GM12878 (cell line): ENCODE data around the gene INTS6. TPM values are rescaled to one million over a fixed set of nuclear protein-coding genes. Genes with fewer than 3 reads are reported as not detected.

ENCODE experiments used
- ATAC-seq: fragments of 200-7000 bp; cut with Tn5 transposase; 3 replicates; pipeline ENCODE4 v1.9.1; 2020; ENCODE audit warnings: mild to moderate bottlenecking, moderate library complexity
- BruUV-seq: library from RNA; stranded (reverse); fragments of 400-500 nt; replicated peaks from 2 replicates; lab custom pipeline; 2021; lab: Mats Ljungman, UMichigan
- CTCF ChIA-PET: fragments of 300-600 bp; sonication (Branson Sonifier 250); formaldehyde crosslinking; extraction: SDS; loops from one replicate; lab custom pipeline; 2021; ENCODE audit warnings: inconsistent platforms; lab: Yijun Ruan, JAX
- POLR2A ChIA-PET: fragments of 350-600 bp; formaldehyde crosslinking; extraction: SDS; loops from one replicate; lab custom pipeline; 2021; ENCODE audit warnings: inconsistent platforms; lab: Charles Lee
- RAD21 ChIA-PET: fragments of 300-600 bp; sonication (Branson Sonifier 250); formaldehyde crosslinking; loops from one replicate; lab custom pipeline; 2023; ENCODE audit warnings: antibody characterized with exemption; ENCODE audit not compliant: unreplicated experiment; lab: Charles Lee
- SMC1A ChIA-PET: fragments of 300-600 bp; sonication (Branson Sonifier 250); formaldehyde crosslinking; loops from one replicate; lab custom pipeline; 2023; ENCODE audit not compliant: unreplicated experiment, uncharacterized antibody; lab: Charles Lee
- DNase-seq: peaks from one replicate; pipeline ENCODE4 v3.0.0-alpha.2; 2011; ENCODE audit warnings: low read depth, low spot score
- FAIRE-seq: peaks from 3 replicates; lab custom pipeline; 2011; peaks lifted over from hg19 to GRCh38; lab: Jason Lieb, UNC
- H2AFZ ChIP-seq: 2 replicates; pipeline ENCODE4 v1.6.0; 2011; ENCODE audit warnings: low read depth, low read length, control low read depth; ENCODE audit not compliant: control insufficient read depth
- H3K27ac ChIP-seq: 2 replicates; pipeline ENCODE4 v1.5.1; 2011; ENCODE audit warnings: control low read depth; ENCODE audit not compliant: control insufficient read depth, insufficient read depth
- H3K27me3 ChIP-seq, 2 experiments: replicated peaks in 1 of 2; 2 replicates each; pipeline versions ENCODE4 v1.6.0 to v1.6.1; 2011; ENCODE audit warnings: low read length in 1 of 2; ENCODE audit not compliant: control insufficient read depth in 2 of 2, insufficient read depth in 2 of 2
- H3K36me3 ChIP-seq, 2 experiments: 2 replicates each; pipeline ENCODE4 v1.5.1; 2011; ENCODE audit warnings: low read length in 1 of 2; ENCODE audit not compliant: control insufficient read depth in 2 of 2, insufficient read depth in 2 of 2
- H3K4me1 ChIP-seq: 2 replicates; pipeline ENCODE4 v1.6.1; 2011; ENCODE audit warnings: mild to moderate bottlenecking, low read length, moderate library complexity, mixed read lengths; ENCODE audit not compliant: control insufficient read depth, insufficient read depth
- H3K4me2 ChIP-seq: 2 replicates; pipeline ENCODE4 v1.6.0; 2011; ENCODE audit warnings: control low read depth; ENCODE audit not compliant: control insufficient read depth, insufficient read depth
- H3K4me3 ChIP-seq: fragments of 200-600 bp; sonication (generic); 2 replicates; pipeline ENCODE4 v1.5.1; 2016
- H3K79me2 ChIP-seq: 2 replicates; pipeline ENCODE4 v1.6.0; 2011; ENCODE audit warnings: low read length; ENCODE audit not compliant: control insufficient read depth, insufficient read depth
- H3K9ac ChIP-seq: 2 replicates; pipeline ENCODE4 v1.8.0; 2011; ENCODE audit warnings: low read length, control low read depth, mixed read lengths; ENCODE audit not compliant: control insufficient read depth, insufficient read depth
- H3K9me3 ChIP-seq: replicated peaks from 3 replicates; pipeline ENCODE4 v1.5.1; 2011; ENCODE audit warnings: mild to moderate bottlenecking, low read length; ENCODE audit not compliant: control insufficient read depth, insufficient read depth
- H4K20me1 ChIP-seq: 2 replicates; pipeline ENCODE4 v1.6.0; 2011; ENCODE audit not compliant: control insufficient read depth, insufficient read depth
- CEBPB ChIP-seq, 2 experiments: fragments of 150-350 bp in 1 of 2; IDR thresholded peaks; 2 replicates each; pipeline ENCODE4 v1.6.1; 2012 to 2014; ENCODE audit warnings: low read depth in 2 of 2, low read length in 2 of 2, borderline replicate concordance in 1 of 2, inconsistent platforms in 1 of 2
- E4F1 ChIP-seq: fragments of 450-650 bp; IDR thresholded peaks from 2 replicates; pipeline ENCODE4 v1.6.1; 2018; ENCODE audit warnings: borderline replicate concordance, mild to moderate bottlenecking; ENCODE audit not compliant: partially characterized antibody
- ETV6 ChIP-seq, 2 experiments: fragments of 450-650 bp in 1 of 2; IDR thresholded peaks in 1 of 2; conservative IDR thresholded peaks in 1 of 2; 2 replicates each; pipeline ENCODE4 v1.6.1; 2014; ENCODE audit warnings: antibody characterized with exemption in 1 of 2, borderline replicate concordance in 1 of 2, low read depth in 1 of 2, mild to moderate bottlenecking in 1 of 2, moderate library complexity in 1 of 2
- FOXM1 ChIP-seq: IDR thresholded peaks from 2 replicates; pipeline ENCODE4 v1.6.1; 2012; ENCODE audit warnings: low read depth, mild to moderate bottlenecking, inconsistent platforms, low read length, moderate library complexity
- IKZF1 ChIP-seq: fragments of 450-650 bp; conservative IDR thresholded peaks from 2 replicates; pipeline ENCODE4 v1.6.1; 2017; ENCODE audit warnings: antibody characterized with exemption, mild to moderate bottlenecking
- IRF4 ChIP-seq: IDR thresholded peaks from 2 replicates; pipeline ENCODE4 v1.6.1; 2011; ENCODE audit warnings: low read depth, low read length
- MYB ChIP-seq: fragments of 150-350 bp; IDR thresholded peaks from 2 replicates; pipeline ENCODE4 v1.6.1; 2014; ENCODE audit warnings: mild to moderate bottlenecking, low read depth, low read length, borderline replicate concordance
- NFIC ChIP-seq: IDR thresholded peaks from 2 replicates; pipeline ENCODE4 v1.6.1; 2012; ENCODE audit warnings: low read depth, mild to moderate bottlenecking, inconsistent platforms, low read length, moderate library complexity
- NFYA ChIP-seq: IDR thresholded peaks from 2 replicates; pipeline ENCODE4 v1.6.1; 2011; ENCODE audit warnings: low read depth, mild to moderate bottlenecking, low read length, improper control_type of control experiment, borderline replicate concordance
- PAX5 ChIP-seq: IDR thresholded peaks from 2 replicates; pipeline ENCODE4 v1.6.1; 2011; ENCODE audit warnings: low read depth, low read length, borderline replicate concordance
- POU2F2 ChIP-seq: IDR thresholded peaks from 3 replicates; pipeline ENCODE4 v1.6.1; 2011; ENCODE audit warnings: low read depth, mild to moderate bottlenecking, low read length, borderline replicate concordance
- RAD21 ChIP-seq: IDR thresholded peaks from 2 replicates; pipeline ENCODE4 v1.6.1; 2011; ENCODE audit warnings: mild to moderate bottlenecking, low read depth, low read length, moderate library complexity; ENCODE audit not compliant: insufficient read depth
- SMAD1 ChIP-seq: fragments of 450-650 bp; IDR thresholded peaks from 2 replicates; pipeline ENCODE4 v1.6.1; 2018; ENCODE audit warnings: mild to moderate bottlenecking, low read depth; ENCODE audit not compliant: partially characterized antibody
- SREBF1 ChIP-seq: IDR thresholded peaks from 2 replicates; pipeline ENCODE4 v1.6.1; 2012; ENCODE audit warnings: mild to moderate bottlenecking, low read length
- STAT1 ChIP-seq: fragments of 450-650 bp; conservative IDR thresholded peaks from 2 replicates; pipeline ENCODE4 v1.6.1; 2014; ENCODE audit warnings: antibody characterized with exemption, mild to moderate bottlenecking
- ZBED1 ChIP-seq: IDR thresholded peaks from 2 replicates; pipeline ENCODE4 v1.6.1; 2016; ENCODE audit warnings: borderline replicate concordance
- ZBTB11 ChIP-seq: fragments of 450-650 bp; formaldehyde crosslinking; IDR thresholded peaks from 2 replicates; pipeline ENCODE4 v1.5.0; 2022; ENCODE audit warnings: mild to moderate bottlenecking, missing genetic modification characterization
- WGBS: methylation state at CpG from one replicate; pipeline ENCODE4 v1.1.6; 2016; ENCODE audit warnings: low lambda C conversion rate; ENCODE audit not compliant: insufficient replicate concordance, insufficient coverage; ENCODE audit errors: missing lambda C conversion rate; 5-methylcytosine and 5-hydroxymethylcytosine counted together
- in situ Hi-C: fragments of 300-500 bp; cut with MboI; formaldehyde crosslinking; loops from 9 replicates; pipeline ENCODE4 v1.14.3; 2018; ENCODE audit warnings: mixed read lengths
- intact Hi-C: fragments of 100-400 bp; cut with micrococcal nuclease; formaldehyde crosslinking; loops from one replicate; pipeline ENCODE4 v1.14.2; 2022; ENCODE audit not compliant: unreplicated experiment
- polyA plus RNA-seq, 11 experiments: library from polyadenylated mRNA; depleted of rRNA in 4 of 11; unstranded in 6 of 11; stranded (reverse) in 5 of 11; fragments of >200 nt; fragmentation: Nextera tagmentation in 4 of 11; fragmentation: Illumina TruSeq in 1 of 11; extraction: Ambion mirVana in 4 of 11; extraction: Trizol in 1 of 11; gene quantifications; 1 replicate in 1 of 11; 2 replicates in 10 of 11; pipeline versions ENCODE4 v1.2.1 to v1.2.3, GENCODE V29; 2011 to 2016; ENCODE audit warnings: inconsistent platforms in 2 of 11, missing spikeins in 2 of 11, low read depth in 1 of 11
- total RNA-seq, 4 experiments: library from RNA; depleted of rRNA in 3 of 4; stranded (reverse); fragments of >200 nt in 3 of 4; fragmentation: Illumina TruSeq in 1 of 4; extraction: Trizol in 1 of 4; gene quantifications; 2 replicates each; pipeline versions ENCODE4 v1.2.1 to v1.2.3, GENCODE V29; 2013 to 2021

INTS6 gene
- total and polyA plus RNA-seq, 10 of the 15 experiments (the other 5 are each of a cell fraction or from before 2014, with no cell fraction given), result 7.2 to 57.7 (median 30.9) TPM

GRCh38 chr13:51370116-51370515 is 82.7 kb downstream of the INTS6 start (continued):
- TF ChIP-seq POU2F2, result no peak
- TF ChIP-seq IRF4, result no peak
- TF ChIP-seq PAX5, result no peak

GRCh38 chr13:51364404-51365008 is 88.3 kb downstream of the INTS6 start:
- no peaks in the 10 kb centered on the region for H4K20me1 ChIP-seq
- WGBS, result 64% methylated on average over 3 of the region's 3 CpGs
- H3K79me2 ChIP-seq, result no peaks in the 10 kb centered on the region
- no peak for TF ChIP-seq ZBED1
- no peak for TF ChIP-seq NFYA
- TF ChIP-seq NFIC, result no peak
- TF ChIP-seq IKZF1, result no peak
- no peak for TF ChIP-seq SMAD1
- no peak for TF ChIP-seq ZBTB11 (CRISPR knock-in tag)
- TF ChIP-seq MYB, result no peak
- no peak for TF ChIP-seq E4F1
- no peak for TF ChIP-seq STAT1
- TF ChIP-seq SREBF1, result no peak
- no peak for TF ChIP-seq ETV6 (conservative IDR thresholded peaks at IDR 0.05 in 1 of 2, IDR thresholded peaks at IDR 0.05 in 1 of 2; ENCODE audit: borderline replicate concordance in 1 of 2, low read depth in 1 of 2)
- no peak for TF ChIP-seq CEBPB (IDR thresholded peaks at IDR 0.05; ENCODE audit: borderline replicate concordance in 1 of 2, low read depth in 2 of 2, low read length in 2 of 2)
- no peak for TF ChIP-seq RAD21
- TF ChIP-seq FOXM1, result no peak
- ChIA-PET SMC1A (interaction anchor here (1.2 kb wide), 2 partner anchors 16 to 357 kb away, joined by 3 read pairs; no protein-coding TSS in a partner anchor), RAD21 (no interaction called here), POLR2A (no interaction called here), CTCF (interaction anchor here (0.6 to 0.9 kb wide), 2 partner anchors 65 to 433 kb away, joined by 3 read pairs; no protein-coding TSS in a partner anchor)
- no peak overlapping the region for H3K9ac ChIP-seq
- FAIRE-seq (no peak), DNase-seq (no peak), ATAC-seq (no peak)
- intact Hi-C loops (no loop called here), in situ Hi-C loops (no loop called here)
- H3K27ac ChIP-seq, result no peak overlapping the region
- H3K4me2 ChIP-seq, result no peak overlapping the region
- H2AFZ ChIP-seq, result no peak overlapping the region
- no peaks in the 10 kb centered on the region for H3K27me3 ChIP-seq
- no peaks in the 10 kb centered on the region; the same call in 1 of the 2 replicates for H3K4me1 ChIP-seq
- H3K4me3 ChIP-seq, result no peak overlapping the region
- H3K36me3 ChIP-seq, result peaks cover 0 to 26% of the 10 kb centered on the region in 2 experiments; a peak in 3 of 4 replicates
- H3K9me3 ChIP-seq, result no peaks in the 10 kb centered on the region
- no TSS peak for BruUV-seq
